Heart left ventricle (tissue), 16 donors: ENCODE measurements around the gene ZNF423. TPM values are rescaled to one million over a fixed set of nuclear protein-coding genes. Genes with fewer than 3 reads are reported as not detected.

Source experiments
- ATAC-seq, 4 donors: fragments of 200-7000 bp; cut with Tn5 transposase; one replicate each; pipeline ENCODE4 v1.9.1; 2020 to 2022; ENCODE audit warnings: moderate library complexity in 4 of 4, mild to moderate bottlenecking in 3 of 4, moderate number of reproducible peaks in 1 of 4
- DNase-seq, 5 donors: peaks; one replicate each; pipeline ENCODE4 v3.0.0-alpha.2; 2020
- H3K27ac ChIP-seq, 12 donors: fragments of 200-600 bp; sonication (generic) in 4 of 12; one replicate each; pipeline versions ENCODE4 v1.5.0 to v1.8.0; 2016 to 2022; ENCODE audit warnings: mild to moderate bottlenecking in 2 of 12
- H3K27me3 ChIP-seq, 9 donors: fragments of 200-600 bp; sonication (generic) in 2 of 9; one replicate each; pipeline versions ENCODE4 v1.5.1 to v1.8.0; 2016 to 2022; ENCODE audit warnings: mild to moderate bottlenecking in 3 of 9
- H3K36me3 ChIP-seq, 9 donors: fragments of 200-600 bp; sonication (generic) in 2 of 9; one replicate each; pipeline versions ENCODE4 v1.5.0 to v1.8.0; 2018 to 2022; ENCODE audit warnings: mild to moderate bottlenecking in 2 of 9
- H3K4me1 ChIP-seq, 12 donors: fragments of 200-600 bp; sonication (generic) in 4 of 12; one replicate each; pipeline versions ENCODE4 v1.5.0 to v1.8.0; 2016 to 2022; ENCODE audit warnings: mild to moderate bottlenecking in 3 of 12
- H3K4me3 ChIP-seq, 12 donors: fragments of 200-600 bp; sonication (generic) in 4 of 12; one replicate each; pipeline versions ENCODE4 v1.5.0 to v1.8.0; 2017 to 2022; ENCODE audit warnings: mild to moderate bottlenecking in 9 of 12, moderate library complexity in 4 of 12
- H3K9me3 ChIP-seq, 12 donors: fragments of 200-600 bp; sonication (generic) in 4 of 12; one replicate each; pipeline versions ENCODE4 v1.5.0 to v1.8.0; 2016 to 2022; ENCODE audit warnings: mild to moderate bottlenecking in 1 of 12
- POLR2A ChIP-seq, 2 donors: fragments of 450-650 bp; IDR thresholded peaks; one replicate each; pipeline ENCODE4 v1.6.1; 2017; ENCODE audit warnings: antibody characterized with exemption in 2 of 2, mild to moderate bottlenecking in 2 of 2, moderate library complexity in 2 of 2
- WGBS, 4 donors: extraction: QIAGEN DNeasy Blood & Tissue Kit in 2 of 4; methylation state at CpG; one replicate each; pipeline versions ENCODE4 v1.1.5 to v1.1.7; 2013 to 2018; 5-methylcytosine and 5-hydroxymethylcytosine counted together
- intact Hi-C, 10 donors: fragments of 100-400 bp; cut with DNase I; formaldehyde crosslinking; loops; one replicate each; pipeline versions ENCODE4 v1.11.1 to v1.14.2; 2022
- polyA plus RNA-seq, 2 donors: library from polyadenylated mRNA; stranded (reverse); fragments of 200-250 nt; gene quantifications; one replicate each; pipeline ENCODE4 v1.2.3, GENCODE V29; 2013
- total RNA-seq, 9 donors: library from RNA; depleted of rRNA in 2 of 9; stranded (reverse); fragments of >200 nt in 2 of 9; fragmentation: NEBNext Ultra II Directional in 3 of 9; extraction: Animal tissue kit (Norgen Biotek cat#: 25700) in 3 of 9; gene quantifications; one replicate each; pipeline versions ENCODE4 v1.1.0 to v1.2.4, GENCODE V29; 2016 to 2023
- TF ChIP-seq, protein P1 (sequence below), 12 donors: fragments of 200-600 bp; sonication (generic) in 4 of 12; IDR thresholded peaks; one replicate each; pipeline versions ENCODE4 v1.5.0 to v1.8.0; 2018 to 2022; ENCODE audit warnings: antibody characterized with exemption in 12 of 12, mild to moderate bottlenecking in 5 of 12
- donor health status: ischemic (EF 13 %, LVEDD 7.1; RV severe dilation, severe dysfunction).
- donor health status: healthy with polysubstance abuse.
- donor health status: DM: no; HTN: yes; CAD: no.
- donor health status: DM: no; HTN: no; CAD: no.
- donor health status: ischemic (EF 25% LVEDD 6.9; RV normal size, moderate dysfunction).
- donor health status: ischemic (EF 25% LVEDD 5.7; RV mildly dilated, moderate dysfunction).
- donor health status: healthy.
- donor health status: DM: yes; HTN: yes; CAD: no.
- donor health status: ischemic (EF 35%, LVEDD 5.7; RV mildly dilated, moderate dysfunction).
- donor health status: nonischemic (EF 11% LVEDD 7.7; RV severe dilation, severe dysfunction).
- donor health status: DM: yes; HTN: yes; CAD: no.
- donor health status: PGD.
- donor health status: ischemic (EF 29% LVEDD 5.4; RV normal size, mild dysfunction).
- donor health status: nonischemic (EF 23%, LVEDD 6.1; RV moderate dilation, normal function).

ZNF423 gene
- total and polyA plus RNA-seq, 11 donors: 1.8 to 10.4 (median 5.7) TPM

DNA sequence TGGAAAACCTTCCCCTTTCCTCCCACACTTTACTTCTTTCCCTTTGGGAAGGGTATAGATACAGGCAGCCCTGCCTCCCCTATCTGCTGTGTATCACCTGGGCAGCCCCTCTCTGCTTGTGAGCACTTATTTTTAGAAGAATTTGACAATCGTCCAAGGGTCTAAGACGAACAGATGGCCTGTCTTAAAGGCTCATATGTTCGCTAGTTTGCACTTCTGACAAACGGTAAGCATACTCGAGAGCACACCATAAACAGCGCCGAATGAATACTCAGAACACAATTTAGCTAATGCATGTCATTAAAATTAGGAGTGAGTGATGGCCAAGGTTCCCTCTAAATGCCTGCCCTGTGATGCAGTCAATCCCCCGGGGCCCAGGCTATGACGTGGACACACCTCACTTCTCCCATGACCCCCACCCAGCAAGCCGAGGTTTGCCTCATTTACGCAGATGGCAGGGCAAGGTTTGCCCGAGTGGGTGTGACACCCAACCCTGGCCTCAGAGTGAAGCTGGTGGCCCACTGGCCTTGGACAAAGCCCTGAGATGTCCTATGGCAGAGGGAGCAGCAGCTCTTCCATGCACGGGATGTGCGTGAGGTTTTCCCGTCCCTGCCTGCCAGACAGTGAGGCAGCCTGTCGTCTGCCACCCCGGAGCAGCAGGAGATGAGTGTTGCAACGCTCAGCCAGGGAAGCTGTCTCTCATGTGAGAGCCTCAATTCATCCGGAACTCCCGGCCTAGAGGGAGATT lies 357.1 kb downstream of the ZNF423 start:
- no peak for TF ChIP-seq POLR2A (IDR thresholded peaks at IDR 0.05)
- TF ChIP-seq, protein P1, sequence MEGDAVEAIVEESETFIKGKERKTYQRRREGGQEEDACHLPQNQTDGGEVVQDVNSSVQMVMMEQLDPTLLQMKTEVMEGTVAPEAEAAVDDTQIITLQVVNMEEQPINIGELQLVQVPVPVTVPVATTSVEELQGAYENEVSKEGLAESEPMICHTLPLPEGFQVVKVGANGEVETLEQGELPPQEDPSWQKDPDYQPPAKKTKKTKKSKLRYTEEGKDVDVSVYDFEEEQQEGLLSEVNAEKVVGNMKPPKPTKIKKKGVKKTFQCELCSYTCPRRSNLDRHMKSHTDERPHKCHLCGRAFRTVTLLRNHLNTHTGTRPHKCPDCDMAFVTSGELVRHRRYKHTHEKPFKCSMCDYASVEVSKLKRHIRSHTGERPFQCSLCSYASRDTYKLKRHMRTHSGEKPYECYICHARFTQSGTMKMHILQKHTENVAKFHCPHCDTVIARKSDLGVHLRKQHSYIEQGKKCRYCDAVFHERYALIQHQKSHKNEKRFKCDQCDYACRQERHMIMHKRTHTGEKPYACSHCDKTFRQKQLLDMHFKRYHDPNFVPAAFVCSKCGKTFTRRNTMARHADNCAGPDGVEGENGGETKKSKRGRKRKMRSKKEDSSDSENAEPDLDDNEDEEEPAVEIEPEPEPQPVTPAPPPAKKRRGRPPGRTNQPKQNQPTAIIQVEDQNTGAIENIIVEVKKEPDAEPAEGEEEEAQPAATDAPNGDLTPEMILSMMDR (IDR thresholded peaks at IDR 0.05): no peak
- DNase-seq (no peak), ATAC-seq (no peak)
- H3K4me1 ChIP-seq: no peaks in the 10 kb centered on the region
- intact Hi-C loops: loop anchor here in 8 of 10 donors (5.0 to 10.0 kb wide), 10 partner anchors 93 to 426 kb away; partner anchors contain the start of gene ZNF423 (in 1 of the 8)
- H3K27me3 ChIP-seq: no peaks in the 10 kb centered on the region
- WGBS, 4 donors: 68 to 76% (median 73%) methylated on average over 13 to 20 of the region's 20 CpGs
- H3K9me3 ChIP-seq: no peaks in the 10 kb centered on the region
- no peak overlapping the region for H3K4me3 ChIP-seq
- no peak overlapping the region for H3K27ac ChIP-seq
- H3K36me3 ChIP-seq: no peaks in the 10 kb centered on the region

DNA sequence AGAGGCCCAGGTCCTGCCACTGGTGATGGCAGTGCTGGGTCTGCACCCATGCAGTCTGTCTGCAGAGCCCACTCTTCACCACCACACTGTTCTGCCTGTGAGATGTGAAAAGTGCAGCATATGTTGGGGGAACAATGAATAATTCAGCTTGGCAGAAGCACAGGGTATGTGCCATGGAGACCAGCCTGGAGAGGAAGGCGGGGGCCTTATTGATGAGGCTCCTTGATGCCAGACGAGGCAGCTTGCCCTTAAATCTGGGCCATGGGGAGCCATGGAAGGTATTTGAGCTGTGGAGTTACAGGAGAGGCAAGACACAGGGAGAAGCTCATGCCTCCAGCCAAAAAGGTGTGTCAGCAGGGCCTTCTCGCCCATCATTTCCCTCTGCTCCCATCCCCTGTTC lies 357.6 kb downstream of the ZNF423 start:
- Histone ChIP-seq H3K36me3 (no peaks in the 10 kb centered on the region), H3K27ac (no peak overlapping the region), H3K4me1 (no peaks in the 10 kb centered on the region), H3K4me3 (no peak overlapping the region), H3K27me3 (no peaks in the 10 kb centered on the region), H3K9me3 (no peaks in the 10 kb centered on the region)
- ATAC-seq (no peak), DNase-seq (no peak)
- TF ChIP-seq, protein P1 (IDR thresholded peaks at IDR 0.05): no peak
- no peak for TF ChIP-seq POLR2A (IDR thresholded peaks at IDR 0.05)
- 87 to 89% (median 88%) methylated on average over 3 of the region's 3 CpGs for WGBS, 4 donors
- intact Hi-C loops: loop anchor here in 8 of 10 donors (5.0 to 10.0 kb wide), 10 partner anchors 93 to 427 kb away; partner anchors contain the start of gene ZNF423 (in 1 of the 8)

DNA sequence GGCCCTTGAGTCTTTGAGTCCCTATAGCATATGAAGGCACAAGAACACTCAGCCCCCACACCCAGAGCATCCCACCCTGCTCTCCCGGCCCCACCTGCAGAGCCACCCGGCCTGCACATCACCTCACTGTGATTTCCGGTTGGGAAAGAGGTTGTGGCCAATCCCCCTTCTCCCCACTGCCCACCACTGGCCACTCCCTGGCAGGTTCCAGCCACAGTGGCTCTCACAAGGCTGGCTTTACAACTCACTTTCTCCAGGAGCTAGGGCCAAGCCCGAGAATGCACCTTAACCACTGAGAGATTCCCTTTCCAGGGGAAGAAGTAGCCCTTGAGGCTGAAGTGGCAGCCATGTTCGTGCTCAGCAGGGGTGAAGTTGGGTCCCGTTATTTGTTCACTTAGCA lies 358.4 kb downstream of the ZNF423 start:
- Histone ChIP-seq H3K27me3 (no peaks in the 10 kb centered on the region), H3K4me3 (no peak overlapping the region), H3K4me1 (peaks cover 0 to 5% (median 1%) of the 10 kb centered on the region in 12 donors), H3K36me3 (no peaks in the 10 kb centered on the region), H3K9me3 (no peaks in the 10 kb centered on the region), H3K27ac (no peak overlapping the region)
- WGBS, 4 donors: 96 to 97% (median 97%) methylated on average over 6 of the region's 6 CpGs
- DNase-seq: no peak
- ATAC-seq: no peak
- TF ChIP-seq POLR2A (IDR thresholded peaks at IDR 0.05): no peak
- TF ChIP-seq, protein P1 (IDR thresholded peaks at IDR 0.05): no peak
- intact Hi-C loops: loop anchor here in 8 of 10 donors (5.0 to 10.0 kb wide), 10 partner anchors 93 to 427 kb away; partner anchors contain the start of gene ZNF423 (in 1 of the 8)

DNA sequence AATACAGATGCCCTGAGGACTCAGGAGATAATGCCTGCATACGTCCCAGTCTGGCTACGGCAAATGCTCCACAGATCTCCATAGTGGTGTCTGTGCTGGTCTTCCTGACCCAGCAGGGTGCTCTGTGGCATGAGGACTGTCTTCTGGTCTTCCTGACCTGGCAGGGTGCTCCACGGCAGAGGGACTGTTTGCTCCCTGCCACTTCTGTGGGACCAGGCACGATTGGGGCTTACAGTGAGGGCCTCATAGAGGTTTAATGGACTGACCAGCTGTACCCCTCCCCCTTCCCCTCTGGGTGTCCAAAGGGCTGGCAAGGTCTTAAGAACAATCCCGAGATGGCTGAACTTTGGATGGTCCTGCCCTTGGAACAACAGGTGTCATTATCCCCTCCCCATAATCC lies 359.3 kb downstream of the ZNF423 start:
- 87 to 97% (median 95%) methylated on average over 5 of the region's 5 CpGs for WGBS, 4 donors
- TF ChIP-seq, protein P1 (IDR thresholded peaks at IDR 0.05): no peak
- no peak for TF ChIP-seq POLR2A (IDR thresholded peaks at IDR 0.05)
- Histone ChIP-seq H3K4me1 (peaks cover 0 to 12% (median 7%) of the 10 kb centered on the region in 12 donors), H3K27ac (no peak overlapping the region), H3K27me3 (no peaks in the 10 kb centered on the region), H3K4me3 (no peak overlapping the region), H3K9me3 (no peaks in the 10 kb centered on the region), H3K36me3 (no peaks in the 10 kb centered on the region)
- no peak for DNase-seq
- intact Hi-C loops: loop anchor here in 8 of 10 donors (5.0 to 10.0 kb wide), 10 partner anchors 92 to 428 kb away; partner anchors contain the start of gene ZNF423 (in 1 of the 8)
- ATAC-seq: no peak
